GM20000 (cell line): ENCODE data around the gene CDC42EP4.

Experiments used
- DNase-seq: peaks from one replicate; pipeline ENCODE4 v3.0.0; 2012; ENCODE audit warnings: low spot score
- CTCF ChIP-seq: IDR thresholded peaks from 2 replicates; pipeline ENCODE4 v1.5.1; 2012; ENCODE audit warnings: mild to moderate bottlenecking, control low read depth; ENCODE audit errors: extremely low read depth, missing control alignments

CDC42EP4 gene

GRCh38 chr17:73308017-73308823 is 3.6 kb downstream of the CDC42EP4 start:
- DNase-seq, result no peak
- no peak for TF ChIP-seq CTCF

GRCh38 chr17:73307130-73307529 is 4.7 kb downstream of the CDC42EP4 start:
- no peak for TF ChIP-seq CTCF
- DNase-seq, result no peak

GRCh38 chr17:73305845-73306836 is 5.7 kb downstream of the CDC42EP4 start:
- no peak for TF ChIP-seq CTCF
- DNase-seq, result no peak

GRCh38 chr17:73304971-73305812 is 6.6 kb downstream of the CDC42EP4 start:
- no peak for DNase-seq
- no peak for TF ChIP-seq CTCF

GRCh38 chr17:73304438-73304837 is 7.4 kb downstream of the CDC42EP4 start:
- no peak for TF ChIP-seq CTCF
- no peak for DNase-seq

GRCh38 chr17:73302189-73302588 is 9.6 kb downstream of the CDC42EP4 start:
- DNase-seq, result no peak
- no peak for TF ChIP-seq CTCF
